Neural progenitor cell (in vitro differentiated cells): ENCODE results near the gene SNX15. TPM values are rescaled to one million over a fixed set of nuclear protein-coding genes. Genes with fewer than 3 reads are reported as not detected.

ENCODE experiments used
- DNase-seq: peaks from one replicate; pipeline ENCODE4 v3.0.0-alpha.2; 2016; ENCODE audit warnings: low spot score
- H2AFZ ChIP-seq: fragments of 200-600 bp; sonication (generic); replicated peaks from 2 replicates; pipeline ENCODE4 v1.6.1; 2016; ENCODE audit warnings: antibody characterized with exemption
- H3F3A ChIP-seq: fragments of 200-600 bp; sonication (generic); 2 replicates; pipeline ENCODE4 v1.6.1; 2016; ENCODE audit warnings: antibody characterized with exemption, low read depth
- H3K27ac ChIP-seq: fragments of 200-600 bp; sonication (generic); 2 replicates; pipeline ENCODE4 v1.5.1; 2016; ENCODE audit warnings: mild to moderate bottlenecking
- H3K27me3 ChIP-seq: fragments of 200-600 bp; sonication (generic); 2 replicates; pipeline ENCODE4 v1.6.1; 2016; ENCODE audit warnings: mild to moderate bottlenecking, moderate library complexity
- H3K36me3 ChIP-seq: fragments of 200-600 bp; sonication (generic); 2 replicates; pipeline ENCODE4 v1.5.1; 2016
- H3K4me1 ChIP-seq: fragments of 200-600 bp; sonication (generic); 2 replicates; pipeline ENCODE4 v1.6.1; 2016; ENCODE audit warnings: mixed run types
- H3K4me2 ChIP-seq: fragments of 200-600 bp; sonication (generic); 2 replicates; pipeline ENCODE4 v1.6.1; 2016
- H3K4me3 ChIP-seq: fragments of 200-600 bp; sonication (generic); 2 replicates; pipeline ENCODE4 v1.5.1; 2016
- H3K79me2 ChIP-seq: fragments of 200-600 bp; sonication (generic); 2 replicates; pipeline ENCODE4 v1.6.1; 2016; ENCODE audit warnings: low read depth
- H3K9ac ChIP-seq: fragments of 200-600 bp; sonication (generic); 2 replicates; pipeline ENCODE4 v1.6.1; 2016
- H3K9me3 ChIP-seq: fragments of 200-600 bp; sonication (generic); 2 replicates; pipeline ENCODE4 v1.5.1; 2016; ENCODE audit warnings: low read depth
- H4K20me1 ChIP-seq: fragments of 200-600 bp; sonication (generic); 2 replicates; pipeline ENCODE4 v1.6.1; 2016; ENCODE audit warnings: low read depth
- H3K27ac Mint-ChIP-seq: 3 replicates; pipeline ENCODE4 v1.8.0; 2021; ENCODE audit warnings: mixed read lengths
- H3K27me3 Mint-ChIP-seq: 2 replicates; pipeline ENCODE4 v1.8.0; 2022; ENCODE audit warnings: low read depth, mild to moderate bottlenecking, inconsistent platforms, moderate library complexity, mixed read lengths; ENCODE audit not compliant: insufficient read depth
- H3K36me3 Mint-ChIP-seq: 3 replicates; pipeline ENCODE4 v1.8.0; 2021; ENCODE audit warnings: mixed read lengths
- H3K4me1 Mint-ChIP-seq: 3 replicates; pipeline ENCODE4 v1.8.0; 2021; ENCODE audit warnings: mixed read lengths
- H3K4me3 Mint-ChIP-seq: 3 replicates; pipeline ENCODE4 v1.8.0; 2021; ENCODE audit warnings: mild to moderate bottlenecking, moderate library complexity, mixed read lengths
- H3K9me3 Mint-ChIP-seq: 3 replicates; pipeline ENCODE4 v1.8.0; 2020; ENCODE audit warnings: mixed read lengths
- EZH2 ChIP-seq: fragments of 200-600 bp; sonication (generic); IDR thresholded peaks from 2 replicates; pipeline ENCODE4 v1.6.1; 2017; ENCODE audit warnings: antibody characterized with exemption, mild to moderate bottlenecking, moderate library complexity
- EZH2phosphoT487 ChIP-seq: fragments of 200-600 bp; sonication (generic); IDR thresholded peaks from 2 replicates; pipeline ENCODE4 v1.6.1; 2017; ENCODE audit warnings: antibody characterized with exemption
- total RNA-seq: library from RNA; depleted of rRNA; stranded (reverse); fragments of >200 nt; gene quantifications from 2 replicates; pipeline ENCODE4 v1.2.3, GENCODE V29; 2015; ENCODE audit warnings: low replicate concordance
- TF ChIP-seq, protein P1 (sequence below): fragments of 200-600 bp; sonication (generic); IDR thresholded peaks from 2 replicates; pipeline ENCODE4 v1.5.1; 2017; ENCODE audit warnings: antibody characterized with exemption, mild to moderate bottlenecking

SNX15 gene
- total RNA-seq, 1 donor from 2014 or later, result 10.7 TPM

DNA sequence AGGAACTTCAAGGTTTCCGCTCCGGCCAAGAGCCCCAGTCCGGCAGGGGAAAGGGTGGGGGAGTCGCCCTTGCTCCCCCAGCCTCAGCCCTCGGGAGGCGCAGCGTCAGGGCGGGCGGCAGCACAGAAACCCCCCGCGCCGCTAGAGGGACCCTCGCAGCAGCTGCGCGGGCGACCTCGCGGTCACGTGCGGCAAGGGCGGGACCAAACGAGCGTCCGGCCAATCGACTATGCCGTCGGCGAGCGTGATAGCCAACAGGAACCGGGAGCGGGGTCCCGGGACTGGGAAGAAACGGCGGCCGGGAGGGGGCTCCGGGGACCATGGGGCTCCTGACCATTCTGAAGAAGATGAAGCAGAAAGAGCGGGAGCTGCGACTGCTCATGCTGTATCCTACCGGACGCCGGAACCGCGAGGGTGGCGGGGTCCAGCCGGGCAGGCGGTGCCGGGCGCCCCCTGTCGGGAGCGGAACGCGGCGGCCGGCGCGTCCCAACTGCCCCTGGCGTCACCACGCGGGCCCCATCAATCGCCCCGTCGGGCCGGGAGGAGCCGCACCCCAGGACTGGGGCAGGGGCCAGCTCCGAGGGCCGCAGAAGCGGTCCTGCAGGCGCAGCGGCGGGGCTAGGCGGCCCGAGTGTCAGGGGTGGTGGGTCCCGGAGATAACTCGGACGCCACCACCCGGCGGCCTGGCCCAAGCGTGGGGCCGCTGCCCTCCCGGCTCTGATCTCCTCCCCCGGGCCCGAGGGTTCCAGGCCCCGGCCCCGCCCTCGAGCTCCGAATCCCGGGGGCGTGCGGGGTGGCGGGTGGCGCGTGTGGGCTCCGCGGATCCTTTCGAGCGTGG lies 13.1 kb upstream of the SNX15 start, which contains the start of gene ARL2:
ARL2 (plus strand) TSS at position 273 of the 838 bp plus-strand sequence; CDS start at position 321, 48 bp downstream.
- H3F3A ChIP-seq, result peaks cover 24% of the 10 kb centered on the region
- no peaks in the 10 kb centered on the region for H3K36me3 ChIP-seq
- H3K27me3 ChIP-seq, result no peaks in the 10 kb centered on the region
- peak; percentile 98 for DNase-seq
- H4K20me1 ChIP-seq, result no peaks in the 10 kb centered on the region
- no peaks in the 10 kb centered on the region for H3K9me3 ChIP-seq
- peak within 1 kb of the TSS; percentile 36 for H3K9ac ChIP-seq
- H3K27ac ChIP-seq, result peak within 1 kb of the TSS; percentile 77
- H3K79me2 ChIP-seq, result peaks cover 22% of the 10 kb centered on the region
- Mint-ChIP-seq H3K36me3 (peaks cover 19% of the 10 kb centered on the region), H3K4me1 (peaks cover 12% of the 10 kb centered on the region), H3K27me3 (no peaks in the 10 kb centered on the region), H3K27ac (peak within 1 kb of the TSS; percentile 89), H3K4me3 (peak within 1 kb of the TSS; percentile 92), H3K9me3 (no peaks in the 10 kb centered on the region)
- H3K4me2 ChIP-seq, result peak within 1 kb of the TSS; percentile 75
- H3K4me3 ChIP-seq, result peak within 1 kb of the TSS; percentile 61
- TF ChIP-seq, protein P1, sequence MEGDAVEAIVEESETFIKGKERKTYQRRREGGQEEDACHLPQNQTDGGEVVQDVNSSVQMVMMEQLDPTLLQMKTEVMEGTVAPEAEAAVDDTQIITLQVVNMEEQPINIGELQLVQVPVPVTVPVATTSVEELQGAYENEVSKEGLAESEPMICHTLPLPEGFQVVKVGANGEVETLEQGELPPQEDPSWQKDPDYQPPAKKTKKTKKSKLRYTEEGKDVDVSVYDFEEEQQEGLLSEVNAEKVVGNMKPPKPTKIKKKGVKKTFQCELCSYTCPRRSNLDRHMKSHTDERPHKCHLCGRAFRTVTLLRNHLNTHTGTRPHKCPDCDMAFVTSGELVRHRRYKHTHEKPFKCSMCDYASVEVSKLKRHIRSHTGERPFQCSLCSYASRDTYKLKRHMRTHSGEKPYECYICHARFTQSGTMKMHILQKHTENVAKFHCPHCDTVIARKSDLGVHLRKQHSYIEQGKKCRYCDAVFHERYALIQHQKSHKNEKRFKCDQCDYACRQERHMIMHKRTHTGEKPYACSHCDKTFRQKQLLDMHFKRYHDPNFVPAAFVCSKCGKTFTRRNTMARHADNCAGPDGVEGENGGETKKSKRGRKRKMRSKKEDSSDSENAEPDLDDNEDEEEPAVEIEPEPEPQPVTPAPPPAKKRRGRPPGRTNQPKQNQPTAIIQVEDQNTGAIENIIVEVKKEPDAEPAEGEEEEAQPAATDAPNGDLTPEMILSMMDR, result peak; percentile 64
- TF ChIP-seq EZH2phosphoT487 (no peak), EZH2 (peak; percentile 26)
- H3K4me1 ChIP-seq, result no peaks in the 10 kb centered on the region
- H2AFZ ChIP-seq, result peak within 1 kb of the TSS; percentile 75

DNA sequence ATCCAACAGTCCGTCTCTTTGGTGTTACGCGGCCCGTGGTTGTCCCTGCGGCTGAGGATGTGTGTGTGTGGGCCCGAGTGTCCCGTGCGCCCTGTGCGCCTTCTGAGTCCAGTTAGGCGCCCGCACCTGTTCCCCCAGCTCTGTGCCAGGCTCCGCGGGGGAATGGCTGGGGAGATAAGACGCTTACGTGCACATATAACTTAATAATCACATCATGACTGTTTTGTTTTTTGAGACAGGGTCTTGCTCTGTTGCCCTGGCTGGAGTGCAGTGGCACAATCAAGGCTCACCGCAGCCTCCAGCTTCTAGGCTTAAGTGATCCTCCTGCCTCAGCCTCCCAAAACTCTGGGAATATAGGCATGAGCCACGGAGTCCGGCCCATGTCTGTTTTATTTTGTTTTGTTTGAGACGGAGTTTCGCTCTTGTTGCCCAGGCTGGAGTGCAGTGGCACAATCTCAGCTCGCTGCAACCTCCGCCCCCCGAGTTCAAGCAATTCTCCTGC lies 12.5 kb upstream of the SNX15 start:
- H3K79me2 ChIP-seq, result peaks cover 22% of the 10 kb centered on the region
- peak overlapping the region; percentile 36 for H3K9ac ChIP-seq

DNA sequence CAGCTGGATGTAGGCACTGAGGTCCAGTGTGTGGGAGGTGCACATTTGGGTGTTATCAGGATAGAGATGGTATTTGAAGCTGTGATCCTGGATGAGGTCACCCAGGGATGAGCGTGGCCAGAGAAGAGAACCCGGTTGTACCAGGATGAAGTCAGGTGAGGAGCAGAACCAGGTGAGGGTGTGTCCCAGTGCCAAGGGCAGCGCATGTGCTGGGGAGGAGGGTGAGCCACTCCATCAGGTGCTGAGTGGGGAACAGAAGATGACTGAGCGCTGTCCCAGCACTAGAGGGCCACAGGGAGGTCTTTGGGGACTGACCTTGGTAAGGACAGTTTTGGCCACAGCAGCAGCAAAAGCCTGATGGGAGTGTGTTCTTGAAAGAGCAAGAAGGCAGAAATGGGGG lies 10.5 kb upstream of the SNX15 start:
- Mint-ChIP-seq H3K4me1 (peaks cover 12% of the 10 kb centered on the region), H3K27ac (no peak overlapping the region), H3K27me3 (peaks cover 2% of the 10 kb centered on the region), H3K9me3 (no peaks in the 10 kb centered on the region), H3K4me3 (peak overlapping the region; percentile 4), H3K36me3 (peaks cover 24% of the 10 kb centered on the region)
- Histone ChIP-seq H3K27me3 (no peaks in the 10 kb centered on the region), H3K4me3 (no peak overlapping the region), H3F3A (peaks cover 24% of the 10 kb centered on the region), H3K36me3 (no peaks in the 10 kb centered on the region), H2AFZ (no peak overlapping the region), H4K20me1 (no peaks in the 10 kb centered on the region), H3K9ac (no peak overlapping the region), H3K4me1 (no peaks in the 10 kb centered on the region), H3K27ac (no peak overlapping the region), H3K9me3 (no peaks in the 10 kb centered on the region), H3K4me2 (no peak overlapping the region), H3K79me2 (peaks cover 22% of the 10 kb centered on the region)
- TF ChIP-seq, protein P1, result no peak
- no peak for TF ChIP-seq EZH2
- TF ChIP-seq EZH2phosphoT487, result no peak
- DNase-seq, result no peak

More for the DNA sequence above, 12.5 kb upstream of the SNX15 start:
- peak overlapping the region; percentile 62 for H3K27ac ChIP-seq
- H3K4me2 ChIP-seq, result peak overlapping the region; percentile 75
- no peaks in the 10 kb centered on the region for H3K9me3 ChIP-seq
- H3K36me3 ChIP-seq, result no peaks in the 10 kb centered on the region
- Mint-ChIP-seq H3K9me3 (no peaks in the 10 kb centered on the region), H3K27ac (no peak overlapping the region), H3K4me3 (peak overlapping the region; percentile 92), H3K27me3 (peaks cover under 1% of the 10 kb centered on the region), H3K4me1 (peaks cover 12% of the 10 kb centered on the region), H3K36me3 (peaks cover 23% of the 10 kb centered on the region)
- TF ChIP-seq EZH2, result no peak
- TF ChIP-seq, protein P1, result no peak
- TF ChIP-seq EZH2phosphoT487, result no peak
- no peak for DNase-seq
- no peaks in the 10 kb centered on the region for H3K4me1 ChIP-seq
- peak overlapping the region; percentile 61 for H3K4me3 ChIP-seq
- no peaks in the 10 kb centered on the region for H4K20me1 ChIP-seq
- peak overlapping the region; percentile 75 for H2AFZ ChIP-seq
- H3K27me3 ChIP-seq, result no peaks in the 10 kb centered on the region
- peaks cover 24% of the 10 kb centered on the region for H3F3A ChIP-seq
